Activated gamma-delta T cell treated with Interleukin-2 at 50 U/mL for 16 hours (primary cell): ENCODE measurements around the gene NAIF1.

ENCODE experiments used
- DNase-seq: peaks from one replicate; pipeline ENCODE4 v3.0.0-alpha.2; 2020

The NAIF1 gene

GRCh38 chr9:128102196-128102595 is 35.1 kb upstream of the NAIF1 start:
- DNase-seq: no peak

GRCh38 chr9:128101690-128102089 is 34.6 kb upstream of the NAIF1 start:
- no peak for DNase-seq

- DNase-seq: no peak
Observed at GRCh38 chr9:128101231-128101661, 34.1 kb upstream of the NAIF1 start.

DNA sequence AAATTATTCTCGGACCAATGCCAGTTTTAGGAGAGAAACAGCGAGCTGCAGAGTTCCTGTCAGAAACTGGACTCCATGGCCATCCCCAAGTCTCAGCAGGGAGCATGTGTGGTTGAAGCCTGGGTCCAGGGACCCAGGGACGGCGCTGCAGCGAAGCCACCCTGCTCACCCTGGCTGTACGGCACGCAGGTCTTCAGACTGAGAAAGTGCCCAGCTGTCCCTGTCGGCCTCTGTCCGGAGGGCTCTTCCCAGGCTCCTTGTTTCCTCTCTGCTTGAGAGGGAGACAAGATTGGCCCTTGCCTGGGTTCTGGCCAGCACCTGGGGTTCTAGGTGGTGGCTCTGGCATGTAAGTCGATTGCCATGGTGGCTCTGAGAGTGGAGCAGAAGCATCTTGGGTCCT is 33.5 kb upstream of the NAIF1 start:
- DNase-seq: no peak

DNA sequence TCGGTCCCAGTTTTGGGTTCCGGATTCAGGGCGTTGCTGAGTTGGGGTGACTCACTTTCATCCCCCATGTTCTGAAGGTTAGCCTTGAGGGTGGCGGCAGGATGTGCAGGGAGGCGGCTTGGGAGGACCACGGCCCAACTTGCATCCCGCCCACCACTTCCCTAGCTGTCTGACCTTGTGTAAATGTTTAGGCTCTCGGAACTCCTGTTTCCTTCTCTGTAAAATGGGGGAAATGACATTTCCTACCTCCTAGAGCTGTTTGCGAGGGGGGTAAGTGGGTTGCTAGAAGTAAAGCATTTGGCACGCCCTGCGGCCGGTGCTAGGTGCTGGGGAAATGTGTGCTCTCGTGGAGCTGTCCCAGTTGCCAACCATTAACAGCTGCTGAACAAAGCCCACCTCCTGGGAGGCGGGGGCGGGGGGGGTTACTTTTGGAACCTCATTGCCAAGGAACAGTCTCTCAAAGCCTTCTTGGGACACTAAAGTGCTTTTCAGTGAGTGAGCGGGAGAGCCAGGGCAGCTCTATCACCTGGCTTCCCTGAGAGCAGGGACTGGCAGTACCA is 32.9 kb upstream of the NAIF1 start:
- DNase-seq: no peak

- DNase-seq: no peak
Observed at GRCh38 chr9:128099231-128099931, 32.3 kb upstream of the NAIF1 start.

- peak; percentile 52 for DNase-seq
Observed at GRCh38 chr9:128098297-128099230, 31.4 kb upstream of the NAIF1 start.

GRCh38 chr9:128097543-128098296 is 30.6 kb upstream of the NAIF1 start:
- no peak for DNase-seq

- DNase-seq: no peak
Observed at GRCh38 chr9:128096616-128097536, 29.8 kb upstream of the NAIF1 start.

DNA sequence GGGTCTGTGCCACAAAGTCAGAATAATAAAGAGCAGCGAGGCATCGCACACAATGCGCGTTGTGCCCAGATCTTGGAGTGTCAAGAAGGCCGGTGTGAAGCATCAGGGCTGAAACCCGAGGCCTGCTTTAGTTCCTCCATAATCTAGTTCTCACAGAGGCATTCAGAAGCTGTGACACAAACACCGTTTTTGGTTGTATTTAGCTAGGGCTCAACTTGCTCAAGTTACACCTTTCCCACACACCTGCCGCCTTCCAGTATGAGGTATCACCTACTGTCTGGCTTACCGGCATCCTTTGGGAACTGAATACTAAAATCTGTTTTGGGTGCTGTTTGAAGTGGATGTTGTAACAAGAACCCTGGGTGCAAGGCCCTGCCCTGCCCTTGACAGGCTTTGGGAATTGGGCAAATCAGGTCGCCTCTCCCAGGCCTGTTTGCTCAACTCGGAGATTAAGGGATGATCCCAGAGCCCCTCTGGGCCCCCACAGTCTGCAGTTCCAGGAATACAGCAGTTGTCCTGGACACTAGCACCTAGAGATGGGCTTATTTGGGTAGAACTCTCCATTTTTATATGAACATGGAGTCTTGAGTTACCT is 27.9 kb upstream of the NAIF1 start:
- DNase-seq: no peak

GRCh38 chr9:128094166-128094949 is 27.2 kb upstream of the NAIF1 start:
- DNase-seq: no peak

- DNase-seq: no peak
Observed at GRCh38 chr9:128093011-128093410, 25.9 kb upstream of the NAIF1 start.

GRCh38 chr9:128092199-128092977 is 25.3 kb upstream of the NAIF1 start:
- DNase-seq: no peak

- DNase-seq: no peak
Observed at GRCh38 chr9:128091571-128091970, 24.5 kb upstream of the NAIF1 start.

GRCh38 chr9:128091144-128091543 is 24.0 kb upstream of the NAIF1 start:
- DNase-seq: no peak

DNA sequence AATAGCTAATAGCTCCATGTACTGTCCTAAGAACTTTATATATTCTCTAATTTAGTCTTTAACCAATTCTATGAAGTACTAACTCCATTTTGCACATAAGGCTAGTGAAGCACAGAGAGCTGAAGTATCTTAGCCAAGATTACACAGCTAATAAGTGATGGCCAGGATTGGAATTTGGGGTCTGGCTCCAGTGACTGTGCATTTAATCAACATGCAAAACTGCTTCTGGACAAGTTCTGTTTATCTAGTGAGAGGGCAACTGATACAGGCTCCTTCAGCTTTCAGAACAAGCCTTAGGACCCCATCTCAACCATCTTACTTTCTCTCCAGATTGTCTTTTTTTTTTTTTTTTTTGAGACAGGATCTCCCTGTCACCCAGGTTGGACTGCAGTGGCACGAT is 22.2 kb upstream of the NAIF1 start:
- no peak for DNase-seq

GRCh38 chr9:128088253-128088945 is 21.3 kb upstream of the NAIF1 start:
- DNase-seq: no peak

- DNase-seq: no peak
Observed at GRCh38 chr9:128087262-128087661, 20.1 kb upstream of the NAIF1 start.

DNA sequence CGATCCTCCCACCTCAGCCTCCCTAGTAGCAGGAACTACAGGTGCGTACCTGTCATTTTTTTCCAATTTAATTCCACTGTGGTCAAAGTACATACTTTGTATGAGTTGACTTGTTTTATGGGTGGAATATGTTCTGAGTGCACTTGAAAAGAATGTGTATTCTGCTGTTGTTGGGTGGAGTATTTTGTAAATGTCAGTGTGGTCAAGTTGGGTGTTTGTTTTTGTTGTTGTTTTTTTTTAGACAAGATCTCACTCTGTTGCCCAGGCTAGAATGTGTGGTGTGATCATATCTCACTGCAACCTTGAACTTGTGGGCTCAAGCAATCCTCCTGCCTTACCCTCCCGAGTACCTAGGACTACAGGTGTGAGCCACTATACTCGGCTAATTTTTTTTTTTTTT is 18.8 kb upstream of the NAIF1 start:
- no peak for DNase-seq
